ENCODE data around the gene FMR1NB. TPM values are rescaled to one million over a fixed set of nuclear protein-coding genes. Genes with fewer than 3 reads are reported as not detected.

The FMR1NB gene
- total RNA-seq, 1 donor from 2014 or later = not detected

GRCh38 chrX:147978931-147979330, 2.2 kb upstream of the FMR1NB start:
- Mint-ChIP-seq H3K4me3 (no peak overlapping the region), H3K4me1 (no peaks in the 10 kb centered on the region), H3K36me3 (ENCODE audit: low read depth) (peaks cover 4% of the 10 kb centered on the region), H3K27ac (ENCODE audit: unreplicated experiment) (no peak overlapping the region), H3K27me3 (ENCODE audit: low read depth) (no peaks in the 10 kb centered on the region), H3K9me3 (peaks cover 24% of the 10 kb centered on the region)
- TF ChIP-seq CTCF (conservative IDR thresholded peaks at IDR 0.05) = no peak
- DNase-seq (ENCODE audit: low read depth, low spot score) = no peak

- no peaks in the 10 kb centered on the region for H3K27me3 Mint-ChIP-seq (ENCODE audit: low read depth)
- H3K4me1 Mint-ChIP-seq = no peaks in the 10 kb centered on the region
- no peak overlapping the region for H3K27ac Mint-ChIP-seq (ENCODE audit: unreplicated experiment)
- no peak overlapping the region for H3K4me3 Mint-ChIP-seq
- H3K36me3 Mint-ChIP-seq (ENCODE audit: low read depth) = peaks cover 9% of the 10 kb centered on the region
- peaks cover 14% of the 10 kb centered on the region for H3K9me3 Mint-ChIP-seq
- no peak for DNase-seq (ENCODE audit: low read depth, low spot score)
- TF ChIP-seq CTCF (conservative IDR thresholded peaks at IDR 0.05) = no peak
Measured at GRCh38 chrX:148020329-148020728, 39.2 kb downstream of the FMR1NB start.

- Mint-ChIP-seq H3K9me3 (peaks cover 2% of the 10 kb centered on the region), H3K4me3 (no peak overlapping the region), H3K36me3 (ENCODE audit: low read depth) (peaks cover 2% of the 10 kb centered on the region), H3K27ac (ENCODE audit: unreplicated experiment) (no peak overlapping the region), H3K4me1 (no peaks in the 10 kb centered on the region), H3K27me3 (ENCODE audit: low read depth) (no peaks in the 10 kb centered on the region)
- DNase-seq (ENCODE audit: low read depth, low spot score) = no peak
- TF ChIP-seq CTCF (conservative IDR thresholded peaks at IDR 0.05) = no peak
Measured at GRCh38 chrX:148024425-148025148, 43.5 kb downstream of the FMR1NB start.

- no peaks in the 10 kb centered on the region for H3K27me3 Mint-ChIP-seq (ENCODE audit: low read depth)
- DNase-seq (ENCODE audit: low read depth, low spot score) = no peak
- no peaks in the 10 kb centered on the region for H3K4me1 Mint-ChIP-seq
- peaks cover 3% of the 10 kb centered on the region for H3K9me3 Mint-ChIP-seq
- TF ChIP-seq CTCF (conservative IDR thresholded peaks at IDR 0.05) = no peak
- no peaks in the 10 kb centered on the region for H3K36me3 Mint-ChIP-seq (ENCODE audit: low read depth)
- no peak overlapping the region for H3K4me3 Mint-ChIP-seq
- H3K27ac Mint-ChIP-seq (ENCODE audit: unreplicated experiment) = no peak overlapping the region
Measured at GRCh38 chrX:148035380-148035779, 54.2 kb downstream of the FMR1NB start.

GRCh38 chrX:148037020-148037419, 55.9 kb downstream of the FMR1NB start:
- DNase-seq (ENCODE audit: low read depth, low spot score) = no peak
- no peaks in the 10 kb centered on the region for H3K4me1 Mint-ChIP-seq
- H3K9me3 Mint-ChIP-seq = peaks cover 3% of the 10 kb centered on the region
- no peak for TF ChIP-seq CTCF (conservative IDR thresholded peaks at IDR 0.05)
- H3K36me3 Mint-ChIP-seq (ENCODE audit: low read depth) = no peaks in the 10 kb centered on the region
- H3K27me3 Mint-ChIP-seq (ENCODE audit: low read depth) = no peaks in the 10 kb centered on the region
- H3K27ac Mint-ChIP-seq (ENCODE audit: unreplicated experiment) = no peak overlapping the region
- no peak overlapping the region for H3K4me3 Mint-ChIP-seq
